DOHH2 (cell line): ENCODE results near the gene FAM180A.

Experiments used
- H3F3A ChIP-seq: fragments of 200-600 bp; sonication (generic), shearing (Covaris generic); 2 replicates; pipeline ENCODE4 v1.6.0; 2016; ENCODE audit warnings: antibody characterized with exemption, mild to moderate bottlenecking; ENCODE audit not compliant: control insufficient read depth, insufficient read depth
- H3K27ac ChIP-seq: fragments of 200-600 bp; sonication (generic); 2 replicates; pipeline ENCODE4 v1.5.1; 2014; ENCODE audit warnings: low read depth, mild to moderate bottlenecking, low read length, moderate library complexity
- H3K27me3 ChIP-seq: fragments of 200-600 bp; sonication (generic); 2 replicates; pipeline ENCODE4 v1.6.1; 2014; ENCODE audit warnings: mild to moderate bottlenecking, low read length, mixed read lengths; ENCODE audit not compliant: control insufficient read depth
- H3K36me3 ChIP-seq: fragments of 200-600 bp; sonication (generic); 2 replicates; pipeline ENCODE4 v1.6.1; 2014; ENCODE audit warnings: mild to moderate bottlenecking, low read length, moderate library complexity, mixed read lengths; ENCODE audit not compliant: control insufficient read depth
- H3K4me1 ChIP-seq: fragments of 200-600 bp; sonication (generic); 2 replicates; pipeline ENCODE4 v1.6.1; 2014; ENCODE audit warnings: mild to moderate bottlenecking, low read length, mixed read lengths; ENCODE audit not compliant: control insufficient read depth
- H3K4me2 ChIP-seq: fragments of 200-600 bp; sonication (generic); 2 replicates; pipeline ENCODE4 v1.6.0; 2014; ENCODE audit warnings: mild to moderate bottlenecking, low read length, moderate library complexity
- H3K4me3 ChIP-seq: fragments of 200-600 bp; sonication (generic); 2 replicates; pipeline ENCODE4 v1.5.1; 2014; ENCODE audit warnings: mild to moderate bottlenecking, low read length, mixed read lengths
- H3K79me2 ChIP-seq: fragments of 200-600 bp; sonication (generic); 2 replicates; pipeline ENCODE4 v1.6.1; 2014; ENCODE audit warnings: mild to moderate bottlenecking, low read length, mixed read lengths; ENCODE audit not compliant: control insufficient read depth
- H3K9me2 ChIP-seq: fragments of 200-600 bp; sonication (generic); replicated peaks from 2 replicates; pipeline ENCODE4 v1.6.1; 2014; ENCODE audit warnings: mild to moderate bottlenecking, low read length, mixed read lengths; ENCODE audit not compliant: control insufficient read depth
- H3K9me3 ChIP-seq: fragments of 200-600 bp; sonication (generic); 2 replicates; pipeline ENCODE4 v1.6.1; 2014; ENCODE audit warnings: antibody characterized with exemption, low read length, mixed read lengths; ENCODE audit not compliant: control insufficient read depth, insufficient read depth
- H4K20me1 ChIP-seq: fragments of 200-600 bp; sonication (generic); 2 replicates; pipeline ENCODE4 v1.6.0; 2014; ENCODE audit warnings: low read depth, mild to moderate bottlenecking, antibody characterized with exemption, low read length, moderate library complexity; ENCODE audit not compliant: control insufficient read depth, insufficient read depth
- CTCF ChIP-seq: fragments of 200-600 bp; sonication (generic); IDR thresholded peaks from one replicate; pipeline ENCODE4 v1.5.1; 2014; ENCODE audit warnings: antibody characterized with exemption, mild to moderate bottlenecking, low read depth, low read length; ENCODE audit not compliant: poor library complexity, severe bottlenecking
- EZH2phosphoT487 ChIP-seq: fragments of 200-600 bp; sonication (generic); IDR thresholded peaks from 2 replicates; pipeline ENCODE4 v1.6.1; 2017; ENCODE audit warnings: borderline replicate concordance, mild to moderate bottlenecking, antibody characterized with exemption, low read length, moderate library complexity, mixed read lengths

The FAM180A gene

GRCh38 chr7:135748770-135749169, at the start of gene FAM180A:
Gene FAM180A, minus strand, starts transcription at chr7:135748813. Its CDS starts 233 bp downstream, at chr7:135748580.
- Histone ChIP-seq H4K20me1 (no peaks in the 10 kb centered on the region), H3K27ac (no peak within 1 kb of the TSS), H3F3A (no peaks in the 10 kb centered on the region), H3K4me1 (no peaks in the 10 kb centered on the region), H3K36me3 (no peaks in the 10 kb centered on the region), H3K79me2 (no peaks in the 10 kb centered on the region), H3K9me2 (no peaks in the 10 kb centered on the region), H3K9me3 (no peaks in the 10 kb centered on the region), H3K4me2 (no peak within 1 kb of the TSS), H3K27me3 (no peaks in the 10 kb centered on the region), H3K4me3 (no peak within 1 kb of the TSS)
- TF ChIP-seq CTCF (no peak), EZH2phosphoT487 (no peak)

DNA sequence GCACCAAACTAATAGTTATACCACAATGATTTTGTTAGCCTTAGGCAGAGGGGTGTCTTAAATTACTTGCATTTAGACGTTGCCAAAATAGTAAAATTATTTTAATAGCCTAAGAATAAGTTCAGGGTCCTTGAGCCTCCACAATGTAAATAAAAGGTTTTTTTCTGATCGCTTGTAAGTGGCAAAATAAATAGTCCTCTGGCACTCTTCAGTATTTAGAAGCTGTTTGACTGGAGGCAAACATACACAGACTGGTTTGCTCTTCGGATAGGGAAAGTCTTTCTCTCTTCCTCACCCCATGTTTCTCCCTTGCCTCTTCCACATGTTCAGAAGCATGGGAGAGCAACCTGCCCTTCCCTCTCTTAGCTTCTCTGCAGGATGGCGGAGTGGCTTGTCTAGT, 49.5 kb upstream of the FAM180A start:
- no peak overlapping the region for H3K4me2 ChIP-seq
- no peak overlapping the region for H3K4me3 ChIP-seq
- H3K27ac ChIP-seq = no peak overlapping the region
- no peaks in the 10 kb centered on the region for H3K4me1 ChIP-seq
- TF ChIP-seq CTCF (no peak), EZH2phosphoT487 (no peak)
- no peaks in the 10 kb centered on the region for H3K9me2 ChIP-seq
- H4K20me1 ChIP-seq = no peaks in the 10 kb centered on the region
- H3K79me2 ChIP-seq = no peaks in the 10 kb centered on the region
- H3K27me3 ChIP-seq = peaks cover 38% of the 10 kb centered on the region
- no peaks in the 10 kb centered on the region for H3K36me3 ChIP-seq
- no peaks in the 10 kb centered on the region for H3F3A ChIP-seq
- no peaks in the 10 kb centered on the region for H3K9me3 ChIP-seq

GRCh38 chr7:135795846-135796570, 47.4 kb upstream of the FAM180A start:
- no peak overlapping the region for H3K4me3 ChIP-seq
- H3K79me2 ChIP-seq = no peaks in the 10 kb centered on the region
- no peak for TF ChIP-seq EZH2phosphoT487
- no peak for TF ChIP-seq CTCF
- no peaks in the 10 kb centered on the region for H3F3A ChIP-seq
- H3K36me3 ChIP-seq = no peaks in the 10 kb centered on the region
- H3K4me1 ChIP-seq = no peaks in the 10 kb centered on the region
- H3K27ac ChIP-seq = no peak overlapping the region
- H3K4me2 ChIP-seq = no peak overlapping the region
- H3K27me3 ChIP-seq = peaks cover 31% of the 10 kb centered on the region
- no peaks in the 10 kb centered on the region for H4K20me1 ChIP-seq
- H3K9me3 ChIP-seq = no peaks in the 10 kb centered on the region
- no peaks in the 10 kb centered on the region for H3K9me2 ChIP-seq

GRCh38 chr7:135793841-135794240, 45.2 kb upstream of the FAM180A start:
- Histone ChIP-seq H3K9me3 (no peaks in the 10 kb centered on the region), H3K36me3 (no peaks in the 10 kb centered on the region), H3K9me2 (no peaks in the 10 kb centered on the region), H3K4me2 (no peak overlapping the region), H4K20me1 (no peaks in the 10 kb centered on the region), H3K27ac (no peak overlapping the region), H3K27me3 (peaks cover 19% of the 10 kb centered on the region), H3K4me1 (no peaks in the 10 kb centered on the region), H3K79me2 (no peaks in the 10 kb centered on the region), H3F3A (no peaks in the 10 kb centered on the region), H3K4me3 (no peak overlapping the region)
- TF ChIP-seq EZH2phosphoT487 (no peak), CTCF (no peak)
